Keratinocyte (primary cell): ENCODE measurements around the gene ZNF354B. TPM values are rescaled to one million over a fixed set of nuclear protein-coding genes. Genes with fewer than 3 reads are reported as not detected.

Source experiments
- DNase-seq: peaks from one replicate; pipeline ENCODE4 v3.0.0-alpha.2; 2011; ENCODE audit warnings: low read depth, missing footprints, low spot score
- FAIRE-seq: peaks from 2 replicates; lab custom pipeline; 2011; peaks lifted over from hg19 to GRCh38; lab: Jason Lieb, UNC
- H2AFZ ChIP-seq: 2 replicates; pipeline ENCODE4 v1.6.0; 2012; ENCODE audit warnings: low read length, control low read depth, inconsistent platforms; ENCODE audit not compliant: control insufficient read depth
- H3K27ac ChIP-seq: 2 replicates; pipeline ENCODE4 v1.5.1; 2011; ENCODE audit warnings: low read length; ENCODE audit not compliant: control insufficient read depth, insufficient read depth
- H3K27me3 ChIP-seq: 3 replicates; pipeline ENCODE4 v1.6.0; 2011; ENCODE audit warnings: low read length; ENCODE audit not compliant: control insufficient read depth, insufficient read depth; ENCODE audit errors: extremely low read depth
- H3K36me3 ChIP-seq, 2 experiments: 2 replicates in 1 of 2; 3 replicates in 1 of 2; pipeline ENCODE4 v1.5.1; 2011; ENCODE audit warnings: low read length in 2 of 2, mild to moderate bottlenecking in 1 of 2; ENCODE audit not compliant: control insufficient read depth in 2 of 2, insufficient read depth in 2 of 2; ENCODE audit errors: extremely low read depth in 1 of 2
- H3K4me1 ChIP-seq: 3 replicates; pipeline ENCODE4 v1.5.1; 2011; ENCODE audit warnings: low read length; ENCODE audit not compliant: control insufficient read depth, insufficient read depth; ENCODE audit errors: extremely low read depth
- H3K4me2 ChIP-seq: 3 replicates; pipeline ENCODE4 v1.6.0; 2011; ENCODE audit warnings: low read depth, low read length; ENCODE audit not compliant: control insufficient read depth, insufficient read depth; ENCODE audit errors: extremely low read depth
- H3K4me3 ChIP-seq, 3 experiments: fragments of 200-600 bp in 1 of 3; sonication (generic) in 1 of 3; 2 replicates in 2 of 3; 3 replicates in 1 of 3; pipeline ENCODE4 v1.5.1; 2011 to 2016; ENCODE audit warnings: low read length in 3 of 3, mild to moderate bottlenecking in 3 of 3, control low read depth in 2 of 3, inconsistent platforms in 1 of 3, low read depth in 1 of 3, mixed read lengths in 1 of 3, mixed run types in 1 of 3, moderate library complexity in 1 of 3; ENCODE audit not compliant: control insufficient read depth in 2 of 3, insufficient read depth in 2 of 3; ENCODE audit errors: extremely low read depth in 1 of 3
- H3K79me2 ChIP-seq: 2 replicates; pipeline ENCODE4 v1.6.0; 2012; ENCODE audit warnings: low read length; ENCODE audit not compliant: control insufficient read depth, insufficient read depth
- H3K9ac ChIP-seq: 3 replicates; pipeline ENCODE4 v1.6.0; 2011; ENCODE audit warnings: low read length; ENCODE audit not compliant: control insufficient read depth, insufficient read depth; ENCODE audit errors: extremely low read depth
- H3K9me1 ChIP-seq: 3 replicates; pipeline ENCODE4 v1.6.0; 2011; ENCODE audit warnings: low read length; ENCODE audit not compliant: control insufficient read depth, insufficient read depth; ENCODE audit errors: extremely low read depth
- H3K9me3 ChIP-seq: 2 replicates; pipeline ENCODE4 v1.5.1; 2012; ENCODE audit warnings: low read depth, low read length; ENCODE audit not compliant: control insufficient read depth
- H4K20me1 ChIP-seq: 3 replicates; pipeline ENCODE4 v1.6.0; 2011; ENCODE audit warnings: low read length; ENCODE audit not compliant: control insufficient read depth, insufficient read depth; ENCODE audit errors: extremely low read depth
- CTCF ChIP-seq, 3 experiments: IDR thresholded peaks in 1 of 3; conservative IDR thresholded peaks in 1 of 3; optimal IDR thresholded peaks in 1 of 3; 2 replicates in 2 of 3; 3 replicates in 1 of 3; pipeline versions ENCODE3 to v1.5.1; 2011; ENCODE audit warnings: low read length in 3 of 3, mild to moderate bottlenecking in 3 of 3, moderate library complexity in 2 of 3, control low read depth in 1 of 3, inconsistent platforms in 1 of 3; ENCODE audit not compliant: insufficient read depth in 2 of 3; ENCODE audit errors: extremely low read depth in 1 of 3
- EZH2 ChIP-seq: IDR thresholded peaks from one replicate; pipeline ENCODE4 v1.6.1; 2012; ENCODE audit warnings: inconsistent platforms, mild to moderate bottlenecking, low read length, moderate library complexity
- dilution Hi-C: fragments of 300-500 bp; cut with MboI; formaldehyde crosslinking; loops from one replicate; pipeline ENCODE4 v1.7.0; 2020; ENCODE audit warnings: low sequenced_read_pairs; ENCODE audit not compliant: extremely low pct_ligation_motif_present
- polyA plus RNA-seq, 5 experiments: library from polyadenylated mRNA; depleted of rRNA in 3 of 5; stranded (reverse) in 3 of 5; stranded (forward) in 1 of 5; unstranded in 1 of 5; fragments of >200 nt; gene quantifications; 1 replicate in 1 of 5; 2 replicates in 3 of 5; 3 replicates in 1 of 5; pipeline versions ENCODE4 v1.2.1 to v1.2.3, GENCODE V29; 2011 to 2012; ENCODE audit warnings: missing spikeins in 2 of 5, low read depth in 1 of 5, low replicate concordance in 1 of 5

ZNF354B gene
- polyA plus RNA-seq, 1 donor (not counting 4 experiments of a cell fraction or from before 2014, with no cell fraction given): 10.2 TPM

- Histone ChIP-seq H3K4me3 (no peak overlapping the region), H2AFZ (no peak overlapping the region), H3K36me3 (no peaks in the 10 kb centered on the region), H3K79me2 (no peaks in the 10 kb centered on the region), H3K27me3 (no peaks in the 10 kb centered on the region), H3K9me3 (peaks cover 3% of the 10 kb centered on the region), H3K9me1 (no peaks in the 10 kb centered on the region), H3K4me2 (no peak overlapping the region), H3K27ac (no peak overlapping the region), H4K20me1 (no peaks in the 10 kb centered on the region), H3K9ac (no peak overlapping the region), H3K4me1 (peaks cover 4% of the 10 kb centered on the region)
- dilution Hi-C loops: no loop called here
- TF ChIP-seq CTCF (optimal IDR thresholded peaks at IDR 0.05 in 1 of 3, IDR thresholded peaks at IDR 0.05 in 1 of 3, conservative IDR thresholded peaks at IDR 0.05 in 1 of 3; ENCODE audit: extremely low read depth in 1 of 3, insufficient read depth in 2 of 3, low read length in 3 of 3): no peak
- TF ChIP-seq EZH2: no peak
- DNase-seq: no peak
- no peak for FAIRE-seq
Measured at GRCh38 chr5:178899289-178899688, 39.5 kb downstream of the ZNF354B start.

GRCh38 chr5:178902849-178903248 is 43.1 kb downstream of the ZNF354B start:
- Histone ChIP-seq H3K79me2 (no peaks in the 10 kb centered on the region), H3K27ac (no peak overlapping the region), H3K9me3 (peaks cover 6% of the 10 kb centered on the region), H4K20me1 (no peaks in the 10 kb centered on the region), H3K4me3 (no peak overlapping the region), H3K4me2 (no peak overlapping the region), H3K27me3 (no peaks in the 10 kb centered on the region), H3K9me1 (no peaks in the 10 kb centered on the region), H2AFZ (no peak overlapping the region), H3K36me3 (no peaks in the 10 kb centered on the region), H3K4me1 (no peaks in the 10 kb centered on the region), H3K9ac (no peak overlapping the region)
- no peak for TF ChIP-seq EZH2
- dilution Hi-C loops: no loop called here
- no peak for DNase-seq
- FAIRE-seq: no peak
